ENCODE measurements around the gene PTPRN2. TPM values are rescaled to one million over a fixed set of nuclear protein-coding genes. Genes with fewer than 3 reads are reported as not detected.

PTPRN2 gene
- total and polyA plus RNA-seq, 2 of the 8 experiments (the other 6 are each of a cell fraction or from before 2014, with no cell fraction given), result 2.6 to 4.5 TPM

GRCh38 chr7:158175779-158176178 lies 411.8 kb downstream of the PTPRN2 start:
- no peaks in the 10 kb centered on the region for H4K20me1 ChIP-seq (replicated peaks in 1 of 2; ENCODE audit: control insufficient read depth in 1 of 2, insufficient read depth in 2 of 2, low read length in 2 of 2)
- no peak overlapping the region for H3K14ac ChIP-seq (ENCODE audit: insufficient read length)
- H3K56ac ChIP-seq (replicated peaks; ENCODE audit: insufficient read length, low read depth, low read length), result no peak overlapping the region
- 82% methylated on average over 15 of the region's 15 CpGs; no CpG with 5 or more reads in 1 of the 2 experiments for WGBS, 2 experiments (ENCODE audit: extremely low coverage in 1 of 2, insufficient coverage in 1 of 2, insufficient read length in 1 of 2, insufficient replicate concordance in 2 of 2, low coverage in 1 of 2, low lambda C conversion rate in 2 of 2, missing lambda C conversion rate in 1 of 2)
- H3K4me1 ChIP-seq (replicated peaks in 1 of 4; ENCODE audit: control insufficient read depth in 3 of 4, insufficient read depth in 4 of 4, low read length in 3 of 4), result no peaks in the 10 kb centered on the region
- no peak overlapping the region for H3K4me2 ChIP-seq (ENCODE audit: insufficient read depth in 1 of 2, low read depth in 2 of 2, low read length in 2 of 2)
- no peak overlapping the region for H3K27ac ChIP-seq (ENCODE audit: low read depth, low read length)
- FAIRE-seq, result no peak
- H3K23ac ChIP-seq (ENCODE audit: insufficient read length), result no peak overlapping the region
- ChIA-PET POLR2A (ENCODE audit: partially characterized antibody) (no interaction called here), CTCF (ENCODE audit: partially characterized antibody) (no interaction called here)
- no peak overlapping the region for H2BK15ac ChIP-seq (ENCODE audit: low read length)
- H2BK120ac ChIP-seq (replicated peaks; ENCODE audit: low read depth, low read length), result no peak overlapping the region
- H3K18ac ChIP-seq (ENCODE audit: extremely low read depth, low read length), result no peak overlapping the region
- no peak overlapping the region for H2BK5ac ChIP-seq (ENCODE audit: low read depth, low read length)
- H3K79me2 ChIP-seq (ENCODE audit: control insufficient read depth in 1 of 2, insufficient read depth in 2 of 2, low read length in 2 of 2), result no peaks in the 10 kb centered on the region
- H2AK5ac ChIP-seq (ENCODE audit: low read depth, low read length), result no peak overlapping the region
- no peak overlapping the region for H4K5ac ChIP-seq (ENCODE audit: insufficient read length, low read depth, low read length)
- H3K36me3 ChIP-seq (ENCODE audit: control insufficient read depth in 2 of 4, insufficient read depth in 4 of 4, low read length in 3 of 4), result no peaks in the 10 kb centered on the region
- no peak for DNase-seq (ENCODE audit: low read depth in 1 of 2, low spot score in 2 of 2)
- no peak overlapping the region for H2BK20ac ChIP-seq (ENCODE audit: low read length)
- no peak overlapping the region for H3K4ac ChIP-seq (replicated peaks; ENCODE audit: insufficient read length, low read depth, low read length)
- no peak overlapping the region for H4K8ac ChIP-seq (ENCODE audit: extremely low read depth, insufficient read depth, low read length)
- no peak overlapping the region for H4K91ac ChIP-seq (replicated peaks; ENCODE audit: insufficient read length, low read length)
- no peak overlapping the region for H3K9ac ChIP-seq (replicated peaks in 1 of 4; ENCODE audit: extremely low read depth in 1 of 4, low read depth in 3 of 4, low read length in 3 of 4)
- H2BK12ac ChIP-seq (ENCODE audit: low read depth, low read length), result no peak overlapping the region
- H3K9me3 ChIP-seq (ENCODE audit: insufficient read depth in 2 of 2, low read depth in 1 of 2, low read length in 1 of 2), result peaks cover 45 to 56% of the 10 kb centered on the region in 2 experiments
- H3K79me1 ChIP-seq (ENCODE audit: low read depth, low read length), result no peaks in the 10 kb centered on the region
- peaks cover 11% of the 10 kb centered on the region; the same call in 1 of the 2 replicates for H3K23me2 ChIP-seq (ENCODE audit: low read depth, low read length)
- H2AFZ ChIP-seq (ENCODE audit: low read length), result no peak overlapping the region
- no peak overlapping the region for H3K4me3 ChIP-seq (ENCODE audit: extremely low read depth in 1 of 4, insufficient read depth in 2 of 4, low read depth in 3 of 4, low read length in 4 of 4)
- H3K27me3 ChIP-seq (replicated peaks in 1 of 4; ENCODE audit: control insufficient read depth in 3 of 4, extremely low read depth in 1 of 4, insufficient read depth in 3 of 4, low read length in 3 of 4), result no peaks in the 10 kb centered on the region
- TF ChIP-seq HDAC2 (IDR thresholded peaks at IDR 0.05; ENCODE audit: borderline replicate concordance in 1 of 2, low read depth in 2 of 2, low read length in 2 of 2), result no peak
- no peak for TF ChIP-seq SIN3A (conservative IDR thresholded peaks at IDR 0.05 in 1 of 2, IDR thresholded peaks at IDR 0.05 in 1 of 2; ENCODE audit: low read depth in 1 of 2, low read length in 2 of 2)
- TF ChIP-seq SAP30 (IDR thresholded peaks at IDR 0.05; ENCODE audit: insufficient read depth, insufficient replicate concordance, low read length), result no peak
- no peak for TF ChIP-seq USF2 (IDR thresholded peaks at IDR 0.05; ENCODE audit: low read length)
- TF ChIP-seq SP1 (IDR thresholded peaks at IDR 0.05; ENCODE audit: low read depth, low read length), result no peak
- TF ChIP-seq PHF8 (conservative IDR thresholded peaks at IDR 0.05; ENCODE audit: low read depth, low read length), result no peak
- no peak for TF ChIP-seq ATF3 (IDR thresholded peaks at IDR 0.05; ENCODE audit: insufficient read depth, low read depth, low read length)
- TF ChIP-seq RBBP5 (IDR thresholded peaks at IDR 0.05; ENCODE audit: borderline replicate concordance, low read depth, low read length), result no peak
- TF ChIP-seq BRCA1 (IDR thresholded peaks at IDR 0.05; ENCODE audit: low read depth, low read length), result no peak
- TF ChIP-seq ZNF274 (IDR thresholded peaks at IDR 0.05; ENCODE audit: borderline replicate concordance, extremely low read depth, low read length), result no peak
- TF ChIP-seq JUN (IDR thresholded peaks at IDR 0.05; ENCODE audit: low read depth, low read length), result no peak
- TF ChIP-seq EGR1 (IDR thresholded peaks at IDR 0.05; ENCODE audit: borderline replicate concordance, low read depth, low read length), result no peak

Measured in H1 (cell line).